ENCODE measurements around the gene FHIT.

The FHIT gene

GRCh38 chr3:59798372-59799086, 1452.7 kb downstream of the FHIT start:
- H3K4me3 ChIP-seq (ENCODE audit: low read length): no peak overlapping the region
- DNase-seq (ENCODE audit: low read depth): no peak
- TF ChIP-seq, protein P1, sequence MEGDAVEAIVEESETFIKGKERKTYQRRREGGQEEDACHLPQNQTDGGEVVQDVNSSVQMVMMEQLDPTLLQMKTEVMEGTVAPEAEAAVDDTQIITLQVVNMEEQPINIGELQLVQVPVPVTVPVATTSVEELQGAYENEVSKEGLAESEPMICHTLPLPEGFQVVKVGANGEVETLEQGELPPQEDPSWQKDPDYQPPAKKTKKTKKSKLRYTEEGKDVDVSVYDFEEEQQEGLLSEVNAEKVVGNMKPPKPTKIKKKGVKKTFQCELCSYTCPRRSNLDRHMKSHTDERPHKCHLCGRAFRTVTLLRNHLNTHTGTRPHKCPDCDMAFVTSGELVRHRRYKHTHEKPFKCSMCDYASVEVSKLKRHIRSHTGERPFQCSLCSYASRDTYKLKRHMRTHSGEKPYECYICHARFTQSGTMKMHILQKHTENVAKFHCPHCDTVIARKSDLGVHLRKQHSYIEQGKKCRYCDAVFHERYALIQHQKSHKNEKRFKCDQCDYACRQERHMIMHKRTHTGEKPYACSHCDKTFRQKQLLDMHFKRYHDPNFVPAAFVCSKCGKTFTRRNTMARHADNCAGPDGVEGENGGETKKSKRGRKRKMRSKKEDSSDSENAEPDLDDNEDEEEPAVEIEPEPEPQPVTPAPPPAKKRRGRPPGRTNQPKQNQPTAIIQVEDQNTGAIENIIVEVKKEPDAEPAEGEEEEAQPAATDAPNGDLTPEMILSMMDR (conservative IDR thresholded peaks at IDR 0.05; ENCODE audit: low read depth, low read length): no peak

DNA sequence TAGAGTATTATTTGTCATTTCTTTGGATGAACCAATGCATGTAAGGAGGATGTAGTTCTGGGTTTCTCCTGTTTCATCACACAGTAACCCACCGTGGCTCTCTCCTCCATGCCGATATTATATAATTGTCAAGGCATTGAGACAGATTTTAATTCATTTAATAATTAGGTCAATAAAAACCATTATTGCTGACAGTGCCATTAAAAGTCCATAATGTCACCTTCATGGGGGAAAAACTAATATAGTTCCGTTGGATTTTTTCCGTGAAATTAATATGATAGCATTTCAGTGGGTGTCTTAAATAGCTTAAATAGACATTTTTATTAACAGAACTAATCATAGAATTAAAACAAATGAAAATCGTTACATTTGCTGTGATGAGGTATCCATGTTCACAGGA, 1453.7 kb downstream of the FHIT start:
- no peak overlapping the region for H3K4me3 ChIP-seq (ENCODE audit: low read length)
- TF ChIP-seq, protein P1 (conservative IDR thresholded peaks at IDR 0.05; ENCODE audit: low read depth, low read length): no peak
- DNase-seq (ENCODE audit: low read depth): no peak

- no peak overlapping the region for H3K4me3 ChIP-seq (ENCODE audit: low read length)
- no peak for DNase-seq (ENCODE audit: low read depth)
- TF ChIP-seq, protein P1 (conservative IDR thresholded peaks at IDR 0.05; ENCODE audit: low read depth, low read length): no peak
Measured at GRCh38 chr3:59796456-59796855, 1454.8 kb downstream of the FHIT start.

DNA sequence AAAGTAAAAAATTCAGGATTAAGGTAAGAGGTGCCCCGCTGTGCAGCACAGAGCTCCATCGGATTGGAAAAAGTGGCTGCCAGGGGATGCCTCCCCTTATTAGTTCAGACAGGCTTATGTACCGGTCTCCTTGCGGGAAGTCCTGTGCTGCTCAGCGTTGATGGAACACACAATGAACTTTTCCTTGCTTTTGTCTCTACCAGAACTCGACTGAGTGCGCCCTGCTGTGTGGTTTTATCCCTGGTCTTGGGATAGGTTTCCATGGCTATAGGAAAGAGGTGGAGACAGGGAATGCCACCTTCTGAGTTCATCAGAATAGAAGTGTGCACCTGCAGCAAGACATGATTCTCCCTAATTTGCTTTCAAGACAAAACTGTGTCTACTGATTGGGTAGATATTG, 1455.5 kb downstream of the FHIT start:
- no peak for DNase-seq (ENCODE audit: low read depth)
- TF ChIP-seq, protein P1 (conservative IDR thresholded peaks at IDR 0.05; ENCODE audit: low read depth, low read length): no peak
- no peak overlapping the region for H3K4me3 ChIP-seq (ENCODE audit: low read length)

- TF ChIP-seq, protein P1 (conservative IDR thresholded peaks at IDR 0.05; ENCODE audit: low read depth, low read length): no peak
- no peak for DNase-seq (ENCODE audit: low read depth)
- no peak overlapping the region for H3K4me3 ChIP-seq (ENCODE audit: low read length)
Measured at GRCh38 chr3:59793976-59794375, 1457.3 kb downstream of the FHIT start.

GRCh38 chr3:59791774-59792308, 1459.4 kb downstream of the FHIT start:
- no peak for DNase-seq (ENCODE audit: low read depth)
- TF ChIP-seq, protein P1 (conservative IDR thresholded peaks at IDR 0.05; ENCODE audit: low read depth, low read length): no peak
- no peak overlapping the region for H3K4me3 ChIP-seq (ENCODE audit: low read length)

GRCh38 chr3:59790241-59790640, 1461.0 kb downstream of the FHIT start:
- no peak overlapping the region for H3K4me3 ChIP-seq (ENCODE audit: low read length)
- no peak for DNase-seq (ENCODE audit: low read depth)
- TF ChIP-seq, protein P1 (conservative IDR thresholded peaks at IDR 0.05; ENCODE audit: low read depth, low read length): no peak
